Hepatocyte (in vitro differentiated cells): Measurements from ENCODE around the gene ATP5PF.

Experiments used
- CTCF ChIP-seq: fragments of 200-600 bp; sonication (generic); IDR thresholded peaks from 2 replicates; pipeline ENCODE4 v1.5.1; 2016; ENCODE audit warnings: antibody characterized with exemption, mild to moderate bottlenecking; ENCODE audit not compliant: poor library complexity
- EZH2 ChIP-seq: fragments of 200-600 bp; sonication (generic); IDR thresholded peaks from 2 replicates; pipeline ENCODE4 v1.6.1; 2016; ENCODE audit warnings: antibody characterized with exemption, mild to moderate bottlenecking, borderline replicate concordance

- TF ChIP-seq CTCF (no peak), EZH2 (no peak)
Measured at GRCh38 chr21:25735646-25736597, 1.2 kb upstream of the ATP5PF start.
